HL-60/S4 treated with phorbol 12-myristate 13-acetate at 8.2 ng/mL for 4 days and 3 days (cell line): Measurements from ENCODE around the gene RPS6KC1.
"Not testable (repeated sequence)": the region's sequence is repeated elsewhere in the genome, so short reads cannot be mapped to it uniquely, and the experiment has no call there.

ENCODE experiments used
- in situ Hi-C: fragments of 300-500 bp; cut with MboI; formaldehyde crosslinking; loops from 2 replicates; pipeline ENCODE4 v1.15.0; 2022; ENCODE audit warnings: low sequenced_read_pairs

RPS6KC1 gene

GRCh38 chr1:213201380-213202155 is 150.5 kb downstream of the RPS6KC1 start:
- in situ Hi-C loops: no loop called here

GRCh38 chr1:213211201-213211600 is 160.2 kb downstream of the RPS6KC1 start:
- in situ Hi-C loops: no loop called here

- in situ Hi-C loops: not testable (repeated sequence)
Measured at GRCh38 chr1:213219076-213219475, 168.0 kb downstream of the RPS6KC1 start.

- in situ Hi-C loops: no loop called here
Measured at GRCh38 chr1:213221209-213221608, 170.2 kb downstream of the RPS6KC1 start.

- in situ Hi-C loops: no loop called here
Measured at GRCh38 chr1:213227458-213227857, 176.4 kb downstream of the RPS6KC1 start.

GRCh38 chr1:213231795-213232231 is 180.8 kb downstream of the RPS6KC1 start:
- in situ Hi-C loops: no loop called here

- in situ Hi-C loops: no loop called here
Measured at GRCh38 chr1:213242883-213243282, 191.8 kb downstream of the RPS6KC1 start.

GRCh38 chr1:213244664-213245091 is 193.6 kb downstream of the RPS6KC1 start:
- in situ Hi-C loops: no loop called here

- in situ Hi-C loops: no loop called here
Measured at GRCh38 chr1:213245260-213245910, 194.3 kb downstream of the RPS6KC1 start.

- in situ Hi-C loops: no loop called here
Measured at GRCh38 chr1:213247038-213247437, 196.0 kb downstream of the RPS6KC1 start.

- in situ Hi-C loops: no loop called here
Measured at GRCh38 chr1:213249395-213249794, 198.4 kb downstream of the RPS6KC1 start.

- in situ Hi-C loops: no loop called here
Measured at GRCh38 chr1:213250041-213250440, 199.0 kb downstream of the RPS6KC1 start.

GRCh38 chr1:213250446-213250845 is 199.4 kb downstream of the RPS6KC1 start:
- in situ Hi-C loops: no loop called here

- in situ Hi-C loops: no loop called here
Measured at GRCh38 chr1:213251972-213252371, 200.9 kb downstream of the RPS6KC1 start.

GRCh38 chr1:213256438-213257087 is 205.5 kb downstream of the RPS6KC1 start:
- in situ Hi-C loops: no loop called here

- in situ Hi-C loops: no loop called here
Measured at GRCh38 chr1:213260311-213261075, 209.5 kb downstream of the RPS6KC1 start.

GRCh38 chr1:213264531-213264930 is 213.5 kb downstream of the RPS6KC1 start:
- in situ Hi-C loops: no loop called here

GRCh38 chr1:213266983-213267772 is 216.1 kb downstream of the RPS6KC1 start:
- in situ Hi-C loops: no loop called here

GRCh38 chr1:213268221-213268620 is 217.2 kb downstream of the RPS6KC1 start:
- in situ Hi-C loops: no loop called here

- in situ Hi-C loops: no loop called here
Measured at GRCh38 chr1:213269829-213270228, 218.8 kb downstream of the RPS6KC1 start.
